Subcutaneous adipose tissue (tissue), 4 donors: ENCODE results near the gene PXK. TPM values are rescaled to one million over a fixed set of nuclear protein-coding genes. Genes with fewer than 3 reads are reported as not detected.

Source experiments
- CTCF ChIP-seq: fragments of 450-650 bp; IDR thresholded peaks from one replicate; pipeline ENCODE4 v1.5.1; 2016; ENCODE audit warnings: low read depth, mild to moderate bottlenecking, control low read depth, antibody characterized with exemption, moderate library complexity
- total RNA-seq, 4 donors: library from RNA; depleted of rRNA; stranded (reverse); fragments of >200 nt; gene quantifications; one replicate each; pipeline ENCODE4 v1.1.0, GENCODE V29; 2016

PXK gene
- total RNA-seq, 4 donors from 2014 or later: 27.1 to 53.6 (median 30.7) TPM

- TF ChIP-seq CTCF: no peak
Measured at GRCh38 chr3:58296269-58296668, 36.4 kb upstream of the PXK start.

- no peak for TF ChIP-seq CTCF
Measured at GRCh38 chr3:58296843-58297242, 35.8 kb upstream of the PXK start.

GRCh38 chr3:58298190-58298589 is 34.5 kb upstream of the PXK start:
- TF ChIP-seq CTCF: no peak

GRCh38 chr3:58299075-58299474 is 33.6 kb upstream of the PXK start:
- TF ChIP-seq CTCF: no peak

- no peak for TF ChIP-seq CTCF
Measured at GRCh38 chr3:58299839-58300516, 32.7 kb upstream of the PXK start.

- no peak for TF ChIP-seq CTCF
Measured at GRCh38 chr3:58305882-58306711, 26.6 kb upstream of the PXK start, which contains the start of the genes HTD2 and RPP14. TSS of gene HTD2 (plus strand) at chr3:58306520. CDS start at chr3:58317614, 11,094 bp downstream. TSS of gene RPP14 (plus strand) at chr3:58306245. CDS start at chr3:58310330, 4,085 bp downstream.

- TF ChIP-seq CTCF: no peak
Measured at GRCh38 chr3:58307639-58308215, 25.0 kb upstream of the PXK start.
